Smooth muscle cell (in vitro differentiated cells): ENCODE data around the gene TUT4. TPM values are rescaled to one million over a fixed set of nuclear protein-coding genes. Genes with fewer than 3 reads are reported as not detected.

Source experiments
- DNase-seq: peaks from one replicate; lab custom pipeline; 2025; ENCODE audit not compliant: unreplicated experiment; lab: John Stamatoyannopoulos, UW
- H2AFZ ChIP-seq: fragments of 200-600 bp; sonication (generic); 2 replicates; pipeline ENCODE4 v1.6.0; 2016; ENCODE audit warnings: antibody characterized with exemption, low read depth, mild to moderate bottlenecking
- H3F3A ChIP-seq: fragments of 200-600 bp; sonication (generic); 2 replicates; pipeline ENCODE4 v1.6.0; 2017; ENCODE audit warnings: antibody characterized with exemption, low read depth
- H3K27ac ChIP-seq: fragments of 200-600 bp; sonication (generic); 2 replicates; pipeline ENCODE4 v1.5.1; 2016; ENCODE audit warnings: low read depth, mild to moderate bottlenecking
- H3K27me3 ChIP-seq: fragments of 200-600 bp; sonication (generic); 2 replicates; pipeline ENCODE4 v1.6.1; 2016; ENCODE audit warnings: low read depth, mild to moderate bottlenecking
- H3K36me3 ChIP-seq: fragments of 200-600 bp; sonication (generic); 2 replicates; pipeline ENCODE4 v1.5.1; 2016; ENCODE audit warnings: low read depth
- H3K4me1 ChIP-seq: fragments of 200-600 bp; sonication (generic); 2 replicates; pipeline ENCODE4 v1.5.1; 2016; ENCODE audit warnings: low read depth
- H3K4me2 ChIP-seq: fragments of 200-600 bp; sonication (generic); 2 replicates; pipeline ENCODE4 v1.6.0; 2016; ENCODE audit warnings: mild to moderate bottlenecking
- H3K4me3 ChIP-seq: fragments of 200-600 bp; sonication (generic); 2 replicates; pipeline ENCODE4 v1.5.1; 2016; ENCODE audit warnings: mild to moderate bottlenecking
- H3K79me2 ChIP-seq: fragments of 200-600 bp; sonication (generic); 2 replicates; pipeline ENCODE4 v1.6.0; 2016; ENCODE audit warnings: low read depth, mild to moderate bottlenecking
- H3K9ac ChIP-seq: fragments of 200-600 bp; sonication (generic); 2 replicates; pipeline ENCODE4 v1.6.0; 2016; ENCODE audit warnings: low read depth
- H3K9me3 ChIP-seq: fragments of 200-600 bp; sonication (generic); replicated peaks from 2 replicates; pipeline ENCODE4 v1.5.1; 2016; ENCODE audit warnings: low read depth
- H4K20me1 ChIP-seq: fragments of 200-600 bp; sonication (generic); 2 replicates; pipeline ENCODE4 v1.6.0; 2016; ENCODE audit warnings: low read depth
- CTCF ChIP-seq: fragments of 200-600 bp; sonication (generic); IDR thresholded peaks from 2 replicates; pipeline ENCODE4 v1.5.1; 2017; ENCODE audit warnings: borderline replicate concordance, mild to moderate bottlenecking, antibody characterized with exemption; ENCODE audit not compliant: insufficient read depth, poor library complexity, severe bottlenecking
- WGBS: methylation state at CpG from one replicate; pipeline ENCODE4 v1.1.7; 2016; ENCODE audit warnings: low lambda C conversion rate; 5-methylcytosine and 5-hydroxymethylcytosine counted together
- polyA plus RNA-seq: library from polyadenylated mRNA; unstranded; fragments of >200 nt; fragmentation: Nextera tagmentation; extraction: Ambion mirVana; gene quantifications from 2 replicates; pipeline ENCODE4 v1.2.1, GENCODE V29; 2016
- total RNA-seq: library from RNA; depleted of rRNA; stranded (reverse); fragments of >200 nt; gene quantifications from 2 replicates; pipeline ENCODE4 v1.2.3, GENCODE V29; 2014

Gene TUT4
- total and polyA plus RNA-seq, 2 experiments from 2014 or later: 13.9 to 58.3 TPM

- no peak overlapping the region for H2AFZ ChIP-seq
- H4K20me1 ChIP-seq: peaks cover 7% of the 10 kb centered on the region
- 98% methylated on average over 3 of the region's 3 CpGs for WGBS
- no peak overlapping the region for H3K4me2 ChIP-seq
- H3K36me3 ChIP-seq: no peaks in the 10 kb centered on the region
- H3K27me3 ChIP-seq: no peaks in the 10 kb centered on the region
- H3K79me2 ChIP-seq: no peaks in the 10 kb centered on the region
- H3K9ac ChIP-seq: no peak overlapping the region
- DNase-seq: no peak
- TF ChIP-seq CTCF: no peak
- no peak overlapping the region for H3K27ac ChIP-seq
- H3K4me3 ChIP-seq: no peak overlapping the region
- no peaks in the 10 kb centered on the region for H3K4me1 ChIP-seq
- H3K9me3 ChIP-seq: peaks cover 3% of the 10 kb centered on the region
- H3F3A ChIP-seq: no peaks in the 10 kb centered on the region
Observed at GRCh38 chr1:52506349-52506748, 46.5 kb downstream of the TUT4 start.

GRCh38 chr1:52504720-52505119 is 48.2 kb downstream of the TUT4 start:
- Histone ChIP-seq H3K27ac (no peak overlapping the region), H2AFZ (no peak overlapping the region), H3K4me1 (no peaks in the 10 kb centered on the region), H3K27me3 (no peaks in the 10 kb centered on the region), H3K79me2 (no peaks in the 10 kb centered on the region), H3F3A (no peaks in the 10 kb centered on the region), H4K20me1 (peaks cover 10% of the 10 kb centered on the region), H3K4me3 (no peak overlapping the region), H3K36me3 (no peaks in the 10 kb centered on the region), H3K9ac (no peak overlapping the region), H3K9me3 (peaks cover 3% of the 10 kb centered on the region), H3K4me2 (no peak overlapping the region)
- 92% methylated on average over 1 of the region's 1 CpG for WGBS
- TF ChIP-seq CTCF: no peak
- no peak for DNase-seq

- Histone ChIP-seq H3K36me3 (no peaks in the 10 kb centered on the region), H3K4me2 (no peak overlapping the region), H3K27me3 (no peaks in the 10 kb centered on the region), H3K4me3 (no peak overlapping the region), H3K79me2 (peaks cover 4% of the 10 kb centered on the region), H3F3A (no peaks in the 10 kb centered on the region), H3K9ac (no peak overlapping the region), H3K4me1 (no peaks in the 10 kb centered on the region), H2AFZ (no peak overlapping the region), H3K9me3 (peaks cover 3% of the 10 kb centered on the region), H3K27ac (no peak overlapping the region), H4K20me1 (peaks cover 10% of the 10 kb centered on the region)
- no peak for DNase-seq
- no peak for TF ChIP-seq CTCF
Observed at GRCh38 chr1:52503706-52504105, 49.2 kb downstream of the TUT4 start.

GRCh38 chr1:52502789-52503188 is 50.1 kb downstream of the TUT4 start:
- Histone ChIP-seq H4K20me1 (peaks cover 11% of the 10 kb centered on the region), H3F3A (no peaks in the 10 kb centered on the region), H3K36me3 (no peaks in the 10 kb centered on the region), H3K27me3 (no peaks in the 10 kb centered on the region), H3K27ac (no peak overlapping the region), H3K79me2 (peaks cover 4% of the 10 kb centered on the region), H3K4me1 (no peaks in the 10 kb centered on the region), H3K4me2 (no peak overlapping the region), H3K9ac (no peak overlapping the region), H2AFZ (no peak overlapping the region), H3K9me3 (peaks cover 3% of the 10 kb centered on the region), H3K4me3 (no peak overlapping the region)
- WGBS: 99% methylated on average over 5 of the region's 5 CpGs
- no peak for TF ChIP-seq CTCF
- DNase-seq: no peak
